HG03469 (cell line): ENCODE data around the gene DOCK9.

Experiments
- ATAC-seq: cut with Tn5 transposase; IDR thresholded peaks from one replicate; pipeline ENCODE4 v1.9.1; 2021; ENCODE audit warnings: mild to moderate bottlenecking, moderate library complexity, moderate number of reproducible peaks; ENCODE audit not compliant: unreplicated experiment

The DOCK9 gene

GRCh38 chr13:98803111-98803561 is 174.7 kb downstream of the DOCK9 start:
- no peak for ATAC-seq

- ATAC-seq = no peak
Observed at GRCh38 chr13:98802559-98802958, 175.3 kb downstream of the DOCK9 start.

GRCh38 chr13:98801626-98802418 is 176.0 kb downstream of the DOCK9 start:
- ATAC-seq = no peak

- ATAC-seq = no peak
Observed at GRCh38 chr13:98800078-98800477, 177.8 kb downstream of the DOCK9 start.

- no peak for ATAC-seq
Observed at GRCh38 chr13:98798849-98799645, 178.8 kb downstream of the DOCK9 start.

- ATAC-seq = no peak
Observed at GRCh38 chr13:98797456-98797855, 180.4 kb downstream of the DOCK9 start.

- no peak for ATAC-seq
Observed at GRCh38 chr13:98796798-98797197, 181.1 kb downstream of the DOCK9 start.

- ATAC-seq = no peak
Observed at GRCh38 chr13:98796191-98796590, 181.7 kb downstream of the DOCK9 start.

- no peak for ATAC-seq
Observed at GRCh38 chr13:98795220-98795619, 182.6 kb downstream of the DOCK9 start.

GRCh38 chr13:98794498-98794897 is 183.4 kb downstream of the DOCK9 start:
- ATAC-seq = no peak

GRCh38 chr13:98792785-98793495 is 184.9 kb downstream of the DOCK9 start:
- ATAC-seq = no peak

- ATAC-seq = no peak
Observed at GRCh38 chr13:98792321-98792720, 185.5 kb downstream of the DOCK9 start.

GRCh38 chr13:98791611-98792010 is 186.3 kb downstream of the DOCK9 start:
- ATAC-seq = no peak

GRCh38 chr13:98787996-98788395 is 189.9 kb downstream of the DOCK9 start:
- no peak for ATAC-seq

GRCh38 chr13:98787173-98787572 is 190.7 kb downstream of the DOCK9 start:
- no peak for ATAC-seq

GRCh38 chr13:98786023-98786422 is 191.8 kb downstream of the DOCK9 start:
- no peak for ATAC-seq

- ATAC-seq = no peak
Observed at GRCh38 chr13:98785405-98785804, 192.5 kb downstream of the DOCK9 start.

- no peak for ATAC-seq
Observed at GRCh38 chr13:98784666-98785065, 193.2 kb downstream of the DOCK9 start.

- ATAC-seq = no peak
Observed at GRCh38 chr13:98783856-98784478, 193.9 kb downstream of the DOCK9 start.

- no peak for ATAC-seq
Observed at GRCh38 chr13:98782654-98783053, 195.2 kb downstream of the DOCK9 start.

GRCh38 chr13:98781905-98782304 is 196.0 kb downstream of the DOCK9 start:
- ATAC-seq = no peak
